EH (cell line): ENCODE results near the gene NOL6.
"Not testable (repeated sequence)": the region's sequence is repeated elsewhere in the genome, so short reads cannot be mapped to it uniquely, and the experiment has no call there.

Experiments
- DNase-seq: peaks from one replicate; pipeline ENCODE4 v3.0.0-alpha.2; 2015; ENCODE audit warnings: low read depth

Gene NOL6

GRCh38 chr9:33472881-33473615 is 676 bp downstream of the NOL6 start:
- no peak for DNase-seq

DNA sequence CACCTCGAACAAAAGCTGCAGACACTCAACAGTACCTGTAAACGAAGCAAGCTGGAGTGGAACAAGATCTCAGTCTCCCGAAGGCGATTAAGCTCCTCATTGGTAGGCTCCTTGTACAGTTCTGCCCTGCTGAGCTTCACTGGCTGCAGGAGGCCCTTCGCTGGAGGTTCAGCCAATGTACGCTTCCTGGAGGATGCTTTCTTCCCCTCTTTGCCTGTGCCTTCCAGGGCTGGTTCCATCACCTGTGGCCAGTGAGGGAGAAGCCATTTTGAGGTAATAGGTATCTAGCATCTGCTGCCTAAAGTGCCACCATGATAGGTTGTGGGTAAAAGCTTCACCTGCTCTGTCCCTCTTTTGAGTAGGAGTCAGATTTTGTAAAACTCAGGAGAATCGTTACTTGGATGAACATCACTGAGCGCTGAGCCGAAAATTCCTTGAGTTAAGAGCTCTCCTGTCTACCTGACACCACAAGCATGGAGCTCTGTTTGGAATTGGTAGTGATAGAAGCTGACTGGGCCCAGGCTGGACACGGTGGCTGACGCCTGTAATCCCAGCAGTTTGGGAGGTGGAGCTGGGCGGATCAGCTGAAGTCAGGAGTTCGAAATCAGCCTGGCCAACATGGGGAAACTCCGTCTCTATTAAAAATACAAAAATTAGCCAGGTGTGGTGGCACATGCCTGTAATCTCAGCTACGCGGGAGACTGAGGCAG is 1.4 kb downstream of the NOL6 start:
- no peak for DNase-seq

DNA sequence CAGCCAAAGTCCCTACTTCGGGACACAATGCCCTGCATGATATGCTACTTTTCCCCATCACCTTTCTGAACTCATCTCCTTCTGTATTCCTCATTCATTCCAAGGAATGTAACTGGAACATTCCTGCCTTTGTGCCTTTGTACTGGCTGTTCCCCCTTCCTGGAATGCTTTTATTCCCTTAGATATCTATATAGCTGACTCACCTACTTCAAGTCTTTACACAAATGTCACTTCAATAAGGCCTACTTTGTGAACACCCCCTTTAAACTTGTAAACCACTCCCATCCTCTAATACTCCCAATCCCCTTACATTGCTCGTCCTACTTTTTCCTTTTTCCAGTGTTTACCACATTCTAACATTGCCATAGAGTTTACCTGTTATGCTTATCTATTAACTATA is 2.4 kb downstream of the NOL6 start:
- no peak for DNase-seq

- DNase-seq: no peak
Observed at GRCh38 chr9:33469891-33470290, 3.8 kb downstream of the NOL6 start.

DNA sequence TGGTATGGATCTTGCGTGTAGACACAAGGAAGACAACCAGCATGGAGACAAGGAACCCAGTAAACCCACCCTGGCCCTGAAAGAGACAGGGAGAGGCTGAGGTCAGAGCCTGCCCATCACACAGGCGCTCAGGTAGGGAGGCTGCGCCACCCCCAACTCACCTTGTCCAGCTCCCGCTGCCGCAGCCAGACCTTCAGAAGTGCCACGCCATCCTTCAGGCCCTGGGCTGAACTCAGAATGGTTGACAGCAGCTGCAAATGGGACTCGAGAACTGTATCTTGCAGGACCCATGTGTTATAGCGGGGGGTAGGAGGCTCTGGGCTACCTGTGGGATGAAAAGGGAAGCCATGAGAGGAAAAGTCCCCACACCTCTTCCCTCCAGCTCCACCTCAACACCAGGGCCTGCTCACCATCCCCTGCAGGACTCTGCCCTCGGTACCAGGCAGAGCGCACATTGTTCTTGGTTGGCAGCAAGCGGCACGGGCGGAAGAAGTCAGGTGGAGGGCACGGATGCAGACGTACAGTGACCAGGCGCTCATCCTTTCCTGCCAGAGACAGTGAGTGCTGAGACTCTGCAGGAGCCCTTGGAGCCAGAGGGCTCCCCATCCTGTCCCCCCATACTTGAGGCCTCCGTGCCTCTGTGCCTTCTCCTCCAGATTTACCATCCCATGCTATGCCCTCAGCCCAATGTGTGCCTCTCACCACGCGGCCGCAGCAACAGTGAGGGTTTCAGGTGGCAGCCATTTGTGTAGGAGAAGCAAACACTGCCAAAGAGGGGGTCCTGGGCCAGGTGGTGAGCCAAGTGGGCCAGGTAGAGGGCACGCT is 4.7 kb downstream of the NOL6 start:
- DNase-seq: no peak

DNA sequence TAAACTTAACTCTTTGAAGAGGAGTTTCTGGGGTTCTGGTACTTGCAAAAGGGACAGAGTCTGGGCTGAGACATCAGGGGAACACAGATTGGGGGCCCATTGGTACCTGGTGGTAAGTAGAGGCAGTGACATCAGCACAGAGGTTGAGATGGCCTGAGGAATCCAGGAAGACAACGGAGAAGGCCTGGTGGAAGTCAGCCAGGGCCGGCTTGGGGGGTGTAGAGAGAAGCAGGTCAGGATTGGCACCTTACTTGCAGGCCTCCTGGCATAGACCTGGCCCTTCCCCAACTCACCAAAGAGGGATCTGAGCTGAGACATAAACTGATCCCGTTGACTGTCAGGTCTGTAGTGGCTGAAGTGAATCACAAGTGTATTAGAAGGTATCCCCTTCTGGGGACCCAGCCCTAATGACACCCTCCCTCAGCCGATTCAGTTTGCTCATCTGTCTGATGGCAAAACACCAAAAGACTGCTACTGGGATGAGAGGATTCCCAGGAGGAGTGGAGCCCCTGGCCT is 5.5 kb downstream of the NOL6 start:
- DNase-seq: no peak

GRCh38 chr9:33467526-33467925 is 6.2 kb downstream of the NOL6 start:
- no peak for DNase-seq

DNA sequence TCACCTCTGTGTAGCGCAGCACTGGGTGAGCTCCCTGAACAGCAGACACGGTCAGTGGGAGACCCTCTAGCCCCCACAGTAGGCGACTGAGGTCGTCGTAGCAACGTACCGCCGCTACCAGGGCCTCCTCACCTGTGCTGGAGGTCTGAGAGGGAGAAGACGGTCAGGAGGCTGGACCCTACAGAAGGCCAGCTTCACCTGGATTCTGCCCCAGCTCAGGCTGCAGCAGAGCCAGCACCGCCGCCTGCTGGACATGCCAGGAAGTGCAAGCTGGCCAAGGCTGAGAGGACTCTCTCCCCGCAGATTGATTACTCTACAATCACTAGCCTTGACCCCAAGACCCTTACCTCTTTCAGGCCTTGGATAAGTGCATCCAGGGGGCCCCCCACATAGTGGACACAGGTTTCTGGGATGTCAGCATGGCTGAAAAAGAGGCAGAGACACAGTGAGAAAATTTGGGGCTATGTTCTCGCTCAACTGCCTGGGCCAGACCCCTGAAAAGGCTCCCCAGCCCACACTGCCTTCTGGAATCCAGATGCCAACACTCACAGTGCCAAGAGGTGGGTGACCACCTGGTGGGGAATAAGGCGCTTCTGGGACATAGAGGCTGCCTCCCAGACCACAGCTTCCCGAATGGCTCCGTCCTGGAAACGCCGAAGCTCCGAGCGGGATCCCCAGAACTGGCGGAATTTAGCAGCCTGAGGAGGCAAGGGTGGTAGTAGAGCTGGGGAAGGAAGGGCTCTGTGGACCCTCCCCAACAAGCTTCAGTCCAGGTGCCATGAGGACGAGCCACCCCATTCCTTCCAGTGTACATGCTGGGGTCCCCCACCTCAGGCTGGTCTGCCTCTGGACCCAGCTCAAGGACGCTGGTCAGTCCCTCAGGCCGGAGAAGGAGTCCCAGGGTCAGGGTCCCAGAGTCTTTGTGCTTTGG is 6.9 kb downstream of the NOL6 start:
- peak; percentile 45 for DNase-seq

DNA sequence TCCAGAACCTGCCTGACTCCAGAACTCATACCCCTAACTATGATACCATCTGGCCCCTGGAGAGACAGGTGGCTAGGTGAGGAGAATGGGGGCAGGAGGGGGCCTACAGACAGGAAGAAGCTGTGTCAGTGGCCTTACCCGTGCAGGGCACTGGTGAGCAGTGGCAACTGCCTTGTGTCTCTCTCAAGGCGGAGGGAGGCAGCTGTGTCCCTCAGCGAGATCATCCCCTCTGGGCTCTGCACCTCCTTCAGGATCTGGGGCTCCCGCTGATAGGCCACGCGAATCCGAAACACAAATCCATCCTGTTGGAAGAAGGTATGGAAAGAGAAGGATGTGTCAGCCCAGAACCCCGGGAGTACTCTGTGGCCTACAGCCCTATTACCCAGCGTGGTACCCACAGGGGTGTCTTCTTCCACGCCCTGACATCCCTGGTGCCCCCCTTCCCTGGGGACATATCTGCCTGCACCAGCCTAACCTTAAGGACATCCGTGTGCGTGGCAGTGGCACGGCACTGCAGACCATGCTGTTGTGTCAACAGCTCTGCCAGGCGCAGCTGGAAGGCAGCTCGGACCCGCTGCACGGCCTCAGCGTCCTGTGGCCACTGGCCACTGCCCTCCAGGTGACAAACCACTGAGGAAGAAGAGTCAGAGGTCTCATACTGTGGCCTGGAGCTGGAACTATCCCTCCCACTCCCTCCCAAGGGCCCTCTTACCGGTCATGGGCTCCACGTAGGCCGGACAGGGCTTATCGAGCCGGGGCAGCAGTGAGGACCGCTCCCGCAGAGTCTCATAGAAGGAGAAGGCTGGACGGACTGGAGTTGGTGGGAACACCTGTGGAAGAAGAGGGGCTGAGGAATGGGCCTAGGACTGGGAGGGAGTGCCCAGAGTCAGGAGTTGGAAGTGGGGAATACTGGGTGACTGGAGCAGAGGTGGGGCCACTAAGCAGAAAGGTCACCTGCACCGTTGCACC is 7.8 kb downstream of the NOL6 start:
- no peak for DNase-seq

- DNase-seq: no peak
Observed at GRCh38 chr9:33465096-33465495, 8.6 kb downstream of the NOL6 start.

DNA sequence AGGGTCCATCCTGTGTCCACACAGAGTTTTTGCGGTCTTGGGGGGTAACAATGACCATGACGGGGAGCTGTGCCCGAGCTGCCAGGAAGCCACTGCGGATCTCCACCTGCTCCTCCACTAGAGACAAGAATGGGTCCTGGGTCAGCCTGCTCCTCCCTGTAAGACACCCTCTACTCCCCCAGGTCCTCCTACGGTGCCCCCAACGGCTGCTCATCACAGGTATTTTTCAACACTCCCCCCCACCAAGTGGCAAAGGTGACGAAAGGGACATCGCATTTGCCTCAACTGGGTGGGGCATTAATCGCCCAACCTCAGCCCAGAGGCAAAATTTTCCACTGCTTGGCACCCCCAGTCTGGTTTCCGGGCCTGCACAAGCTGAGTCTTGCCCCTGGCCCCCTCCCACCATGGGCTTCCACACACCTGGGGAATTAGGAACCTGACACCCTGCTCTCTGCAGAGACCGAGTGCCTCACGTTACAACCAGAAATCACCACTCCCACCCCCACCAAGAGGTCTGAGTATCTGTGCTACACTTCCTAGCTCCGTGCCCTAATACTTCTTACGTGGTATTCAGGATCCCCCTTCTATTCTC is 9.6 kb downstream of the NOL6 start:
- no peak for DNase-seq

GRCh38 chr9:33463151-33463550 is 10.6 kb downstream of the NOL6 start:
- no peak for DNase-seq

DNA sequence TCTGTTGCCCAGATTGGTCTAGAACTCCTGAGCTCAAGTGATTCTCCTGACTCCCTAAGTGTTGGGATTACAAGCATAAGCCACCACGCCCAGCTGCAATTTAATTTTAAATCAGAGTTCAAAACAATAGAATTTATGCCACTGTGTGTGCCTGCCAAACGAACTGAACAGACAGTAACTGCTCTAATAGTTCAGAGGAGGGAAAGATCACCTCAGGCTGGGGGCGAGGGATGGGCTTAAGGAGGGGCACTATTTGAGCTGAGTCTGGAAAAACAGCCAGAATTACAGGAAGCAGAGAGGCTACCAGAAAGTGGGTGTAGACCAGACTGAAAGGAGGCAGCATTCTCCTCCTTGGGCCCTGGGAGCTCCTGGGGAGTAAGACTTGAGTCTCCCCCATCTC is 12.2 kb downstream of the NOL6 start:
- no peak for DNase-seq

DNA sequence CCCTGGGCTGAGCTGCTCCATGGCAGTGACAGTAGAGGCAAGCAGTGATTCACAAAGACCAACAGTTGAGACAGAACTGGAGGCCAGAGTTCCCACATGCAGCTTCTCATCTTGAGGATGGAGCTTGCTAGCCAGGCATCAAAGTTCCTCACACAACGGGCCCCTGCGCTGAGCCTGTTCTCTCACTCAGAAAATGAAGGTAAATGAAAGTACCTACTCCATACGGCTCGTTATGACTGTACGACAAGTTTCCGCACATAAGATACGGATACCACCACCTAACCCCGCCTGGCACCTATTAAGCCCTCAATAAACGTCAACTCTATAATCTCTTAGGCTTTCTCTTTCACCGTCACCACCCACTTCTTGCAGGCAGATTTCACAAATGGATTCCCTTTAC is 12.9 kb downstream of the NOL6 start:
- DNase-seq: no peak

DNA sequence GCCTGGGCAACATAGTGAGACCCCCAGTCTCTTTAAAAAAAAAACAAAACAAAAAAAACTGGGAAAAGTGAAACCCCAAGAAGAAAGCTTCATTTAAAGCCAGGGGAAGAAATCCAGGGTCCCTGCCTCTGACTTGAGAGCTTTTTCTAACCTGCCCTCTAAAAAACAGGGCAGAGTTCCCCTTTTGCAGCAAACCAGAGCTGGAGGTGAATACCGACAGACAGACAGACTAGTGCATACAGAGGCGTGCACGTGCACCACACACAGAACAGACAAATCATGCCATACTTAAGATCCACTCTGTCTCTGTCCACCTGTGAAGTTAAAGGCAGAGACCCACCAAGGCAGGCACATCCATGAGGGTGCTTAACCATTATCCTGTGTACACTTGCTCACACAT is 14.6 kb downstream of the NOL6 start:
- no peak for DNase-seq

- peak; percentile 27 for DNase-seq
Observed at GRCh38 chr9:33458444-33458843, 15.3 kb downstream of the NOL6 start.

DNA sequence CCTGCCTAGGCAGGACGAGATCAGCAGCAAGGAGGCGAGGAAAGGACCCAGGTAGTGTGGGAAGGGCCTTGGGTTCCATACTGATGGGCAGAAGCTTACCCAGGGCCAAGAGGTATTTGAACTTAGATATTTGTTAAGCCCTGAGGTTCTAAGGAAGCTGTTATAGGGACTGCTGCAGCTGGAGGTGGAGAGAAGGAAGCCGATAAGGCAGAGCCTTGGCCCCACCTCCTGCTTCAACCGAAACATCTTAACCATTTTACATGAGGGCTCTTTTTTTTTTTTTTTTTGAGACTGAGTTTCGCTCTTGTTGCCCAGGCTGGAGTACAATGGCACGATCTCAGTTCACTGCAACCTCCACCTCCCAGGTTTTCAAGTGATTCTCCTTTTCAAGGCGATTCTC is 17.8 kb downstream of the NOL6 start:
- no peak for DNase-seq

GRCh38 chr9:33455456-33455855 is 18.3 kb downstream of the NOL6 start:
- not testable (repeated sequence) for DNase-seq

DNA sequence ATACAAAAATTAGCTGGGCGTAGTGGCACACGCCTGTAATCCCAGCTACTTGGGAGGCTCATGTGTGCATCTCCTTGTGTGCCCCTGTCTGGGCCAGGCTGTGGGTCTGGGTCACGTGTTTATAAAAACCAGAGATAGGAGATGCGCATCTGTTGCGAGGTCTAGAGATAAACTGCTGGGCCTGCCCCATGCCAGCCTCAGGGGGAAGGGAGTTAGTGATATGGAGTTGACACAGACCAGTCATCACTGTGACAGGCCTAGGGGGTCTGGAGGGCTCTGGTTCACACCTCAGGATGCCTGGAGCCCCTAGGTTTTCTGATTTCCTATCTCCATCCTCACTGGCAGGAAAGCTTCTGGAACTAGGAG is 19.1 kb downstream of the NOL6 start:
- DNase-seq: not testable (repeated sequence)
